Motor neuron (in vitro differentiated cells): ENCODE results near the gene EPHB2. TPM values are rescaled to one million over a fixed set of nuclear protein-coding genes. Genes with fewer than 3 reads are reported as not detected.

Source experiments
- ATAC-seq, 8 experiments: fragments of 200-7000 bp; cut with Tn5 transposase; replicated peaks in 6 of 8; 2 replicates each; pipeline ENCODE4 v1.8.0; 2021; ENCODE audit warnings: mild to moderate bottlenecking in 8 of 8, moderate library complexity in 8 of 8
- H3K27ac ChIP-seq, 2 donors: fragments of 250-450 bp; sonication (Bioruptor Pico); 2 replicates each; pipeline ENCODE4 v1.9.0; 2021; ENCODE audit warnings: antibody characterized with exemption in 2 of 2, mild to moderate bottlenecking in 2 of 2, moderate library complexity in 1 of 2
- H3K4me1 ChIP-seq, 2 donors: fragments of 250-450 bp; sonication (Bioruptor Pico); replicated peaks in 1 of 2; 2 replicates each; pipeline ENCODE4 v1.6.1; 2021; ENCODE audit warnings: antibody characterized with exemption in 2 of 2, mild to moderate bottlenecking in 2 of 2, moderate library complexity in 1 of 2
- H3K4me3 ChIP-seq, 5 donors: fragments of 250-450 bp; sonication (Bioruptor Pico); 2 replicates each; pipeline ENCODE4 v1.9.0; 2021; ENCODE audit warnings: antibody characterized with exemption in 5 of 5, mild to moderate bottlenecking in 5 of 5, moderate library complexity in 4 of 5
- WGBS, 10 experiments: fragments of 450-650 bp; shearing (Covaris generic); methylation state at CpG; one replicate each; pipeline ENCODE4 v1.0.0; 2022; 5-methylcytosine and 5-hydroxymethylcytosine counted together
- in situ Hi-C, 9 experiments: fragments of 400-800 bp; cut with MboI; loops; one replicate each; pipeline ENCODE4 v1.15.0; 2021; ENCODE audit warnings: low sequenced_read_pairs in 9 of 9, low pct_unique_long_range_greater_than_20kb in 2 of 9; ENCODE audit not compliant: unreplicated experiment in 9 of 9
- total RNA-seq, 8 experiments: library from RNA; unstranded; fragments of 300-600 nt; gene quantifications; 2 replicates each; pipeline versions ENCODE4 v1.2.3 to v1.2.4, GENCODE V29; 2022

EPHB2 gene
- total RNA-seq, 8 experiments from 2014 or later: 0.42 to 64.1 (median 41.8) TPM

DNA sequence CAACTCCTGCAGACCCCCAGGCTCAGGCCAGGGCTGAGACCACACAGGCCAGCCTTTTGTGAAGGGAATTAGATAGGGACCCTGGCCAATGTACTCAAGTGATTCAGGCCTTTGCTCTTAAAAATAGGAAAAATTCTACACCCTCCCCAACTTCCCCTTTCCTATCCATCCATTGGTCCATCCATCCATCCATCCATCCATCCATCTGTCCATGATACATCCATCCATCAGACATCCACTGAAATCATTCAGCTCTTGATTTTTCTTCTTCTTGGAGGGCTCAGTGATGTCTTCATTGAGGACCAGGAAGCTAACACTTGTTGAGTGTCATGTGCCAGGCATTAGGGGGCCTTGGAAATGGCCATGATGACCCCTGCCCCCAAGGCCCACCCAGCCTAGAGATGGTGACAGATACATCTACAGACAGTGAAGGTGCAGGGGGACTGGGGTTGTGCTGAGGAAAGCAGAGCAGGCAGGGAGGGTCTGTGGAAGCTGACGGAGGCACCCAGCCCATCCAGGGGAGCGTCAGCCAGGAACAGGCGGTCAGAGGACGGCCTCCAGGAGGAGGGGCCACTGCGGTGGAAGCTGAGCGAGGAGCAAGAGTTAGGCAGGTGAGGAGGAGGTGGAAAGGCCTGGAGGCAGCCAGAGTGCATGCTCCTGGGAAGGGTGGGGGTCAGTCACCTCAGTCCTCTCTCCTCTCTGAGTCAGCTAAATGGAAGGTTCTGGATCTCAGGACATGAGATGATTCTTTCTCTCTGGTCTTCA lies 81.9 kb downstream of the EPHB2 start:
- in situ Hi-C loops: no loop called here
- Histone ChIP-seq H3K27ac (peak overlapping the region in 1 of 2 donors; percentile 18), H3K4me3 (no peak overlapping the region), H3K4me1 (peaks cover 33 to 60% of the 10 kb centered on the region in 2 donors)
- 78 to 100% (median 82%) methylated on average over 1 to 6 of the region's 6 CpGs; no CpG with 5 or more reads in 5 of the 10 experiments for WGBS, 10 experiments
- ATAC-seq: peak in 5 of 8 experiments; percentile 45 to 62 (median 54)

DNA sequence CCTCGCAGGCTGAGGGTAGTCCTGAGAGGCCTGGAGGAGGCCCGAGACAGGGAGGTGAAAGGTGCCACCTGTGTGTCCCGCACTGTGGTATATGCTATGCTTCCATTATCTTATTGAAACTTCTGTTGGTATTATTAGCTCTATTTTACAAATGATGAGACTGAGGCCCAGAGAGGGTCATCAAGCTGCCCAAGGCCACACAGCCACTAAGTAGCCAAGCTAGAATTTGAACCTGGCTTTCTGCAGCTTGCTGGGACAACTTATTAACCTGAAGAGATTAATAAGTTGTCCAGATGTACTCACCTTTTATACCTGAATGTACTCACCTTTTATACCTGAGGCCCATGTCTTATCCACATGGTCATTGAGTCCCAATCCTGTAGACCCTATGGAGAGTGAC lies 83.0 kb downstream of the EPHB2 start:
- WGBS, 10 experiments: 80 to 100% (median 91%) methylated on average over 1 to 3 of the region's 3 CpGs; no CpG with 5 or more reads in 2 of the 10 experiments
- Histone ChIP-seq H3K27ac (no peak overlapping the region), H3K4me1 (peaks cover 23 to 60% of the 10 kb centered on the region in 2 donors), H3K4me3 (no peak overlapping the region)
- no peak for ATAC-seq
- in situ Hi-C loops: no loop called here

GRCh38 chr1:22794647-22795365 lies 84.2 kb downstream of the EPHB2 start:
- Histone ChIP-seq H3K4me3 (no peak overlapping the region), H3K4me1 (peaks cover 28 to 68% of the 10 kb centered on the region in 2 donors), H3K27ac (peak overlapping the region in 1 of 2 donors; percentile 9)
- in situ Hi-C loops: no loop called here
- 0 to 100% (median 59%) methylated on average over 1 to 7 of the region's 8 CpGs; no CpG with 5 or more reads in 2 of the 10 experiments for WGBS, 10 experiments
- ATAC-seq: peak in 2 of 8 experiments; percentile 68 to 77

DNA sequence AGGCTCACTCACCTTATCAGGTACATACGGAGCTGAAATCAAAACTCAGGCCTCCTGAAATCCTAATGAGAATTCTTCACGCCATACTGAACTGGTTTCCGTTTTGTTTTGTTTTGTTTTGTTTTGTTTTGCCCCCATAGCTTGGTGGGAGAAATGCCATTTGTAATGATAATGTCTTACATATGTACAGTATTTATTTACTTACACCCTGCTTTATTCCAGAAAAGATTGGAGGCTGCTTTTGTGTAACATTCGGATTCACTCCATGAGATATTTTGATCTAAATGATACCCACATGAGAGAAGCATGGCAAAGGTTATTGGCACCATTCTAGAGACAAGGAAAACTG lies 84.7 kb downstream of the EPHB2 start:
- H3K4me1 ChIP-seq: peaks cover 31 to 68% of the 10 kb centered on the region in 2 donors
- in situ Hi-C loops: no loop called here

GRCh38 chr1:22796642-22797041 lies 86.0 kb downstream of the EPHB2 start:
- Histone ChIP-seq H3K4me3 (no peak overlapping the region), H3K4me1 (peaks cover 38 to 75% of the 10 kb centered on the region in 2 donors), H3K27ac (no peak overlapping the region)
- no peak for ATAC-seq
- WGBS, 10 experiments: 80 to 100% (median 92%) methylated on average over 1 to 4 of the region's 4 CpGs; no CpG with 5 or more reads in 2 of the 10 experiments
- in situ Hi-C loops: no loop called here

More for the DNA sequence above, 84.7 kb downstream of the EPHB2 start:
- Histone ChIP-seq H3K27ac (no peak overlapping the region), H3K4me3 (no peak overlapping the region)
- ATAC-seq: no peak
- 20 to 100% (median 90%) methylated on average over 1 to 4 of the region's 4 CpGs; no CpG with 5 or more reads in 1 of the 10 experiments for WGBS, 10 experiments

DNA sequence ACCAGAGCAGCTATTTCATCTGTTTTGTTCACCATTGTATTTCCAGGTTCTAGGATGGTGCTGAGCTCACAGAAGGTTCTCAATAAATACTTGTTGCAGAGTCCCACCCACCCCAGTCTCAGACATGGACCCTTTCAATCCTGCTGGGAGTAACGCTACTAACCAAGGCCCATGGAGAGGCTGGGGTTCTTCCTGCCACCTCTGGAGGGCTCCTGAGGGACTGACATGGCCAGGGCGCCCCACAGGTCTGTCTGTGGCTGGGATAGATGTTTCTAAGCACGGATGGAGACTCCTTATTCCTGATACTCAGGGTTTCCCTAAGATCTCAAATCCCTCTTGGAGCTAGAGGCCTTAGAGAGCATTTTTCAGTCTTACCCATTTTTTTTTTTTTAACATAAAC lies 87.4 kb downstream of the EPHB2 start:
- Histone ChIP-seq H3K27ac (no peak overlapping the region), H3K4me1 (peaks cover 48 to 75% of the 10 kb centered on the region in 2 donors), H3K4me3 (no peak overlapping the region)
- in situ Hi-C loops: no loop called here
- 63 to 100% (median 83%) methylated on average over 1 to 3 of the region's 3 CpGs; no CpG with 5 or more reads in 3 of the 10 experiments for WGBS, 10 experiments
- no peak for ATAC-seq

DNA sequence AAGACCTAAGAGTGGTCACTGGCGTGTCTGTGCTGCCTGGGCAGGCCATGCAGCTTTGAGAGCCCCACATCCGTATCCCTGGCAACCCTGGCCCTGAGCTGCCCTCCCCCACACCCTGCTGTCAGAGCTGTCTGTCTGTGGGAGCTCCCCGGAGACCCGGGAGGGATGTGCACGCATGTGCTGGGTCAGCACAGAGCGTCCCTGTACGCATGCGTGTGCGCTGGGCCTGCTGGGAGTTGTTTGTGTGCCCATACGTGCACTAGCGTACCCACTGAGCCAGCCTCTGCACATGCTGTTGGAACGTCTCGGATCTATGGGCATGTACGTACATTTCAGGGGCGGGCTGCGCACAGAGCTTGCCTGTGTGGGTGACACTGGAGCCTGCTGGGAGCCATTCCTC lies 89.3 kb downstream of the EPHB2 start:
- Histone ChIP-seq H3K4me1 (peaks cover 58 to 76% of the 10 kb centered on the region in 2 donors), H3K4me3 (peak overlapping the region in 1 of 5 donors; percentile 3), H3K27ac (peak overlapping the region; percentile 82 to 86)
- in situ Hi-C loops: no loop called here
- WGBS, 10 experiments: 39 to 90% (median 61%) methylated on average over 1 to 16 of the region's 16 CpGs; no CpG with 5 or more reads in 3 of the 10 experiments
- ATAC-seq: peak in 5 of 8 experiments; percentile 74 to 80 (median 75)

DNA sequence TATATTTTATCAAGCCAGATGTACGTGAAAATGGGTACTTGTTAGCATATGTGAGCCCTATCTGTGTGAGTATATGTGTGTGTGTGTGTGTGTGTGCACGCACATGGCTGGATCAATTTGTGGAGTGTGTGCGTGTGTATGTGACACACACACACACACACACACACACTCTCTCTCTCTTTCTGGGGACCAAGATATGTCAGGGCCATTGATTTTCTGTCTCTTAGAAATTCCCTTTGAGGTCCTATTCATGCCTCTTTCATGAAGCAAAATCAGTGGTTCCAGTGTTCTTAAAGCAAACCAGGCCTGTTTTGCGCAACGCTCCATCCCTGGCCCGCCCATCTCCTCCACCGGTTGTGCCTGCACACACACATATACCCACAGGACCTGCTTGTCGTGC lies 90.0 kb downstream of the EPHB2 start:
- Histone ChIP-seq H3K4me3 (no peak overlapping the region), H3K4me1 (peaks cover 65 to 80% of the 10 kb centered on the region in 2 donors), H3K27ac (peak overlapping the region; percentile 82 to 86)
- in situ Hi-C loops: no loop called here
- peak in 1 of 8 experiments; percentile 3 for ATAC-seq
- 40 to 81% (median 64%) methylated on average over 1 to 6 of the region's 8 CpGs; no CpG with 5 or more reads in 4 of the 10 experiments for WGBS, 10 experiments

DNA sequence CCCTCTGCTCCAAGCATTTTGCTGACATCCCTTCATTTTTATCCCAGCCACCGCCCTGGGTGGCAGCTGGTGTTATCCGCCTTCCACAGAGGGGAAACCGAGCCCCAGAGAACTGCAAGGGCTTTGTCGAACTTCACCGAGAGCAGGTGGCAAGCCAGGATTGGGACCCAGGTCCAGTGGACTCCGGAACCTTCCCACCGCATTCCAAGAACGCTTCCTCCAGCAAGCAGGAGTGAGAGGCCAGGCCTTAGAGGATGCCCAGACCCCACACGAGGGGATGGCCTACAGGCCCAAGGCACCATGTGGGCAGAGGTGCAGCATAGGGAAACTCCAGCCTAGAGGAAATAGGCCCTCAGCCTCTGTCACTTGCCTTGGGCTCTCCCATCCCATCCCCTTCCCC lies 90.7 kb downstream of the EPHB2 start:
- 74 to 94% (median 87%) methylated on average over 1 to 7 of the region's 9 CpGs; no CpG with 5 or more reads in 6 of the 10 experiments for WGBS, 10 experiments
- in situ Hi-C loops: no loop called here
- Histone ChIP-seq H3K4me3 (no peak overlapping the region), H3K27ac (peak overlapping the region; percentile 82 to 86), H3K4me1 (peaks cover 68 to 87% of the 10 kb centered on the region in 2 donors)
- no peak for ATAC-seq

- peak overlapping the region; percentile 82 to 86 for H3K27ac ChIP-seq
- 13% methylated on average over 3 of the region's 19 CpGs; no CpG with 5 or more reads in 9 of the 10 experiments for WGBS, 10 experiments
- H3K4me1 ChIP-seq: peaks cover 71 to 91% of the 10 kb centered on the region in 2 donors
- no peak overlapping the region for H3K4me3 ChIP-seq
- in situ Hi-C loops: no loop called here
- ATAC-seq: peak in 5 of 8 experiments; percentile 77 to 82 (median 79)
These were observed 91.1 kb downstream of the EPHB2 start for GRCh38 chr1:22801761-22802160.

- Histone ChIP-seq H3K4me3 (no peak overlapping the region), H3K4me1 (peaks cover 90 to 92% of the 10 kb centered on the region in 2 donors), H3K27ac (peak overlapping the region in 1 of 2 donors; percentile 19)
- WGBS, 10 experiments: 87 to 100% (median 92%) methylated on average over 2 to 4 of the region's 5 CpGs; no CpG with 5 or more reads in 6 of the 10 experiments
- in situ Hi-C loops: no loop called here
- no peak for ATAC-seq
These were observed 93.2 kb downstream of the EPHB2 start for GRCh38 chr1:22803833-22804232.

DNA sequence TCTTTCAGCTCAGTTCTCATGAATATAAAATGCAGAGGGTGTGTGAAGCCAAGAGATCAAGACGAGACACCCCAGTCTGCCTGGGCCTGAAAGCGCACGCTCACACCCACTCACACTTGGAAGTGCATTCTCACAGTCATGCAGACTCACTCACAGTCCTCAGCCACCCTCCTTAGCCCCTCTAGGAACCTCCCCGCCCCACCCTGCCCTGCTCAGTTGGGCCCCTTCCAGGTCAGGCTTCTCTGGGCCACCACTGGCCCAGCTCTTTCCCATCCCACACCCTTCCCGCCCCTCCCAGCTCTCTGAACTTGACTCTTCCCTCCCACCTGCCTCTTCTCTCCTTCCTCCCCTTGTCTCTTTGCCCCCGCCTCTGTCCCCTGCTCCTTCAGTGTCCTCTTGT lies 93.8 kb downstream of the EPHB2 start:
- peaks cover 89% of the 10 kb centered on the region in 2 donors for H3K4me1 ChIP-seq
- 60 to 81% methylated on average over 1 to 3 of the region's 6 CpGs; no CpG with 5 or more reads in 8 of the 10 experiments for WGBS, 10 experiments
- H3K27ac ChIP-seq: peak overlapping the region; percentile 19 to 61
- no peak overlapping the region for H3K4me3 ChIP-seq
- peak in 5 of 8 experiments; percentile 2 to 86 (median 70) for ATAC-seq
- in situ Hi-C loops: no loop called here
